Left ventricle myocardium superior (tissue), 1 donor: ENCODE results near the gene PEX13. TPM values are rescaled to one million over a fixed set of nuclear protein-coding genes. Genes with fewer than 3 reads are reported as not detected.

ENCODE experiments used
- ATAC-seq: fragments of 200-7000 bp; cut with Tn5 transposase; one replicate; pipeline ENCODE4 v1.9.1; 2020; ENCODE audit warnings: mild to moderate bottlenecking, moderate library complexity
- DNase-seq: peaks from one replicate; pipeline ENCODE4 v3.0.0-alpha.2; 2020
- intact Hi-C: fragments of 100-400 bp; cut with micrococcal nuclease; formaldehyde crosslinking; loops from one replicate; pipeline ENCODE4 v1.11.0; 2022
- total RNA-seq: library from RNA; stranded (reverse); fragmentation: NEBNext Ultra II Directional; extraction: Animal tissue kit (Norgen Biotek cat#: 25700); gene quantifications from one replicate; pipeline ENCODE4 v1.2.1, GENCODE V29; 2021
- donor health status: DM: no; HTN: yes; CAD: no; lungs with severe emphysema.

PEX13 gene
- total RNA-seq, 1 donor from 2014 or later: 25.7 TPM

- ATAC-seq (peak; percentile 87), DNase-seq (no peak)
These were observed 27.1 kb downstream of the PEX13 start for GRCh38 chr2:61044636-61045035.

GRCh38 chr2:61045226-61045625 lies 27.7 kb downstream of the PEX13 start:
- intact Hi-C loops: no loop called here
- ATAC-seq: no peak
- no peak for DNase-seq

More at GRCh38 chr2:61044636-61045035, 27.1 kb downstream of the PEX13 start:
- intact Hi-C loops: no loop called here

- intact Hi-C loops: loop anchor here (2.0 kb wide), 1 partner anchor 33 kb away; no protein-coding TSS in a partner anchor
- no peak for DNase-seq
- ATAC-seq: no peak
These were observed 28.5 kb downstream of the PEX13 start for GRCh38 chr2:61045999-61046398.

- intact Hi-C loops: no loop called here
- ATAC-seq: no peak
- no peak for DNase-seq
These were observed 38.0 kb downstream of the PEX13 start for GRCh38 chr2:61055557-61055956.

GRCh38 chr2:61057562-61057961 lies 40.0 kb downstream of the PEX13 start:
- ATAC-seq (no peak), DNase-seq (no peak)
- intact Hi-C loops: no loop called here

- DNase-seq (no peak), ATAC-seq (no peak)
- intact Hi-C loops: no loop called here
These were observed 41.9 kb downstream of the PEX13 start for GRCh38 chr2:61059382-61059781.

GRCh38 chr2:61065714-61066709 lies 48.5 kb downstream of the PEX13 start, which contains the start of gene SANBR:
Gene SANBR (plus strand): TSS chr2:61065871. CDS start chr2:61070351, 4,480 bp downstream.
- ATAC-seq: peak; percentile 99
- intact Hi-C loops: no loop called here
- peak; percentile 93 for DNase-seq

- intact Hi-C loops: no loop called here
- no peak for ATAC-seq
- no peak for DNase-seq
These were observed 56.6 kb downstream of the PEX13 start for GRCh38 chr2:61074100-61074499.

GRCh38 chr2:61085883-61086282 lies 68.4 kb downstream of the PEX13 start:
- ATAC-seq (no peak), DNase-seq (no peak)
- intact Hi-C loops: no loop called here

GRCh38 chr2:61089797-61090196 lies 72.3 kb downstream of the PEX13 start:
- ATAC-seq (no peak), DNase-seq (no peak)
- intact Hi-C loops: no loop called here

GRCh38 chr2:61090386-61090921 lies 72.9 kb downstream of the PEX13 start:
- DNase-seq: no peak
- ATAC-seq: no peak

GRCh38 chr2:61091485-61091884 lies 74.0 kb downstream of the PEX13 start:
- ATAC-seq (no peak), DNase-seq (no peak)
- intact Hi-C loops: no loop called here

More at GRCh38 chr2:61090386-61090921, 72.9 kb downstream of the PEX13 start:
- intact Hi-C loops: no loop called here

GRCh38 chr2:61096438-61096837 lies 78.9 kb downstream of the PEX13 start:
- intact Hi-C loops: no loop called here
- no peak for DNase-seq
- ATAC-seq: no peak

- intact Hi-C loops: no loop called here
- ATAC-seq (no peak), DNase-seq (no peak)
These were observed 83.3 kb downstream of the PEX13 start for GRCh38 chr2:61100801-61101200.

Other genes with a start within 250 kb of the PEX13 start
- gene REL, start 136.1 kb upstream of the PEX13 start, total RNA-seq: 5.6 TPM
- gene PUS10, start 535 bp downstream of the PEX13 start, total RNA-seq: 5.5 TPM
- 6.4 TPM for gene SANBR, start 48.2 kb downstream of the PEX13 start, total RNA-seq
- 28.0 TPM for gene C2orf74, start 144.5 kb downstream of the PEX13 start, total RNA-seq